D341Med (cell line): ENCODE measurements around the gene KCNQ4.

Experiments used
- DNase-seq: peaks from one replicate; pipeline ENCODE4 v3.0.0; 2012; ENCODE audit warnings: low spot score

The KCNQ4 gene

GRCh38 chr1:40783001-40783905, at the start of gene KCNQ4:
Gene KCNQ4 (plus strand): TSS chr1:40783787. CDS start chr1:40784094, 307 bp downstream.
- peak; percentile 82 for DNase-seq

GRCh38 chr1:40734882-40735628, 48.5 kb upstream of the KCNQ4 start:
- DNase-seq = no peak

DNA sequence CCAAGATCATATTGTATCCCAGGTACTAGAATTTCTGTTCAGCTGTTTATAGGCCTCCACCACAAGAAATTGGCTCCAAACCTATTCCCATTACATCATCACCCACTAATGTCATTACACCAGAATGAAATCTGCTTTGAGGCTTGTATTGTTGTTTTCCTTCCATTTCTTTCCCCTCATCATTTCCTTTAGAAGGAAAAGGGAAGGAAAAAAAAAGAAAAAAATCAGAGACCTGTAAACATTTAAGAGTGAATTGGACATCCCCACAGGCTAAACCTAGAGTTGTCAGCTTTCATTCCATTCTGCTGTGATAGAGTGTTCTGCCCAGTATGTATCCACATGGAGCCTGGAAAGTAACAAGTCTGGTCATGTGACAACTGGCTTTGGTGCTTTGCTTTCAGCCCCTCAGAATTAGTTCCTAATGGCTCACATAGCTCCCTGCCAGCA, 47.5 kb upstream of the KCNQ4 start:
- DNase-seq = no peak

GRCh38 chr1:40738831-40739230, 44.8 kb upstream of the KCNQ4 start:
- no peak for DNase-seq

- DNase-seq = no peak
These were observed 44.1 kb upstream of the KCNQ4 start for GRCh38 chr1:40739455-40740008.

DNA sequence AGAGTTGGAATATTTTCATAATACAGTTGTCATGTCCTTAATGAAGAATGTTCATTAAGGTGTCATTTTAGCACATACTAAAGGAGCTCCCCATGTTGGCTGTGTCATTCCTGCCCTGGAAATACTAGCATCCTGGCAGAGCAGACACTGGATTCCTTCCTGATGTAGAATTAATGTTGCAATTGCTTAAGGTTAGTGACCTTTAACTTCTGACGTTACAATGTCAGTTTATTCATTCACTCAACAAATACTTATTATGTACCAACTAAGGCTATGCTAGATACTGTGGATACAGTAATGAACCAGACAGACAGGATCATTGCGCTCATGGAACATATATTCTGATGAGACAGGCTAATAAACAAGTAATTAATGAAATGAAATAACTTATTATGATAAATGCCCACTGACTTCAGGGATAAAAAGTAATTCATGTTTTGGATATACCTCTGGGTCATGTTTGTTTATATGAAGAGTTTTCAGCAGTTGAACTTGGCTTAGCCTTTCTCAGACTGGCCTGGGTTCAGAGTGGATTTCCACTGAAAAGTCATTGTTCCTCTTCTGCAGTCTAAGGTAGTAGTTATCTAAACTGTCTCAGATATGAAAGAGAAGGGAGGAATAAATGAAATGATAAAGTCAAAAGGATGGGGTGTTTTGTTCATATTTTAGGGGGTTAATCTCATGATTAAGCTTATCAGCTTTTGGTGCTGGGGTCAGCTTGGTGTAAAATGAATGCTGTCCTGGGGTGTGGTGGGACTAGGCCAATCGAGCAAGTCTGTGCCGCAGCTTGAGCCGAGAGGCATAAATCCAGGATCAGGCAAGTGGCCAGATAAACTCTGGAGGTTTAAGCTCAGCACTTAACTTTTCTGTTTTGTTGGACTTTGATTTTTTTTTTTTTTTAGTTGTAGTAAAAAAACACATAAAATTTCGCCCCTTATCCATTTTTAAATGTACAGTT, 43.3 kb upstream of the KCNQ4 start:
- DNase-seq = peak; percentile 45

DNA sequence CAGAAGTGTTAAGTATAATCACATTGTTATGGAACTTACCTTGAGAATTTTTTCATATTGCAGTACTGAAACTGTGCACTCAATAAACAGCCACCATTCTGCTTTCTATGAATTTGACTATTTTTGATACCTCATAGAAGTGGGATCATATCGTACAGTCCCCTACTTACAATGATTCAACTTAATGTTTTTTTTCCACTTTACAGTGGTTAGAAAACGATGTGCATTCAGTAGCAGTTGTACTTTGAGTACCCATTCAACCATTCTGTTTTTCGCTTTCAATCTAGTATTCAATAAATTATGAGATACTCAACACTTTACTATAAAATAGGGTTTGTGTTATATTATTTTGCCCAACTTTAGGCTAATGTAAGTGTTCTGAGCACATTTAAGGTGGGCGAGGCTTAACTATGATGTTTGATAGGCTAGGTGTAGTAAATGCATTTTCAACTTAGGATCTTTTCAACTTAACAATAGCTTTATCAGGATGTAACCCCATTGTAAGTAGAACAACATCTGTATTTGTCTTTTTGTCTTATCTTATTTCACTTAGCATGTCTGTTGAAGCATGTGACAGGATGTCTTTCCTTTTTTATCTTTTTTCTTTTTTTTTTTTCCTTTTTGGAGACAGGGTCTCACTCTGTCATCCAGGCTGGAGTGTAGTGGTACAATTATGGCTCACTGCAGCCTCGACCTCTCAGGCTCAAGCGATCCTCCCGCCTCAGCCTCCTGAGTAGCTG, 42.4 kb upstream of the KCNQ4 start:
- DNase-seq = no peak

GRCh38 chr1:40742363-40743061, 41.1 kb upstream of the KCNQ4 start:
- no peak for DNase-seq

- DNase-seq = no peak
These were observed 40.1 kb upstream of the KCNQ4 start for GRCh38 chr1:40743452-40743851.

GRCh38 chr1:40743860-40744259, 39.7 kb upstream of the KCNQ4 start:
- DNase-seq = no peak

DNA sequence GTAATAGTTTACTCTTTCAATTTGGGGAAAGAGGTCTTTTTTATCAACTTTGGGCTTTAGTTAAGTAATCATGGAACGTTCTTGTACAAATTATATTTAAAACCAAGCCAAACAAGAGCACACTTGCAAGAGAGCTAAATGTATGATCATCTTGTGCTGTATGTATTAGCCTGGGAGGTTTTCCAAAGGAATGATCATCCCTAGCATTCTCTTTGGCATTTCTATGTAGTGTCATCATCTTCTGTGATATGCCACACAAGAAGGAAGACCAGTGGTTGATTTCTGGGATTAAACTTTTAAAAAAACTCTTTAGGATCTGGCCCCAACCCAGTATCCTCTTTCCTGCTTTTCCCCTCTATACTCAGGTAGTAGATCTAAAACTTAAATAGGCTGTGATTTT, 38.4 kb upstream of the KCNQ4 start:
- DNase-seq = no peak

DNA sequence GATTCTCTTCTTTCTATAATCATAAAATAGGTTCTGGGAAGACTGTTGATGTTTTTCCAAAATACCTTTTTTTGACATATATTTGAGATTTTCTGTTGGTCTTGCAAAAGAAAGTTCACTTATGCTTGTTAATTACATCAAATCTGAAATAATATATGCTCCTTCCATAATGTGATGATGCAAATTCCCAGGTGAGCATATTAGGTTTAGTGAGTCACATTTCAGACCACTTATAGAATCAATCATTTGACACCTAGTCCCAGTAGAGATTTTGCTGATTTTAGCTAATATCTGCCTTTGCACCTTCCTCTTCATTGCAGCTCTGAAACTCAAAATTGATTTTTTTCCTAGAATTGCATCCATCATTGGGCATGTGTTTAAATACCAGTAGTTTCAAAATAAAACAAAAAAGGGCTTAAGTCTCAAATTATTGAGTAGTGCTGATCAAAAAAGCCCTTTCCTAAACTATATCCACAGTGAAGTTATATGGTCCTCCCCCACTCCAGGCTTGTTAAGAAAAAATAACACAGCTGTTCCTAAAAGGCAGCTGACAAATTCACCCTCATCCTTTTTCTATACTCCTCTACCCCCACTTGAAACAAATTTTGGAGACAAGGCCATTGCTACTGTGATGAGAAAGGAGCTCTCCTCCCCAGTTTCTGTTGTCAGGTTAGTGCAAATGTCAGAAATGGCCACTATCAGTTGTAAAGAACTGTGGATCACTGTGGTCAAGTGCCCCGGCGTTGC, 37.1 kb upstream of the KCNQ4 start:
- no peak for DNase-seq

GRCh38 chr1:40748841-40749718, 34.5 kb upstream of the KCNQ4 start:
- no peak for DNase-seq

GRCh38 chr1:40749817-40750216, 33.8 kb upstream of the KCNQ4 start:
- DNase-seq = no peak

GRCh38 chr1:40750451-40750908, 33.1 kb upstream of the KCNQ4 start:
- DNase-seq = no peak

- DNase-seq = no peak
These were observed 31.8 kb upstream of the KCNQ4 start for GRCh38 chr1:40751802-40752201.

- no peak for DNase-seq
These were observed 30.3 kb upstream of the KCNQ4 start for GRCh38 chr1:40753142-40753882.

- no peak for DNase-seq
These were observed 29.4 kb upstream of the KCNQ4 start for GRCh38 chr1:40754201-40754600.
